K562 treated with DMSO at 1 percent for 24 hours (cell line): Measurements from ENCODE around the gene SARNP. TPM values are rescaled to one million over a fixed set of nuclear protein-coding genes. Genes with fewer than 3 reads are reported as not detected.

Source experiments
- total RNA-seq: library from RNA; unstranded; fragments of 300-600 nt; gene quantifications from 2 replicates; pipeline ENCODE4 v1.2.3, GENCODE V29; 2022; ENCODE audit warnings: low read depth; ENCODE audit not compliant: insufficient read depth

SARNP gene
- 69.0 and 84.4 TPM in 2 replicates for total RNA-seq

GRCh38 chr12:55817345-55818139 lies at the start of gene SARNP, which contains the start of gene ORMDL2:
TSS of gene SARNP (minus strand) at chr12:55817724. CDS start at chr12:55817701, 23 bp downstream.
TSS of gene ORMDL2 (plus strand) at chr12:55818041. CDS start at chr12:55819000, 959 bp downstream.

DNA sequence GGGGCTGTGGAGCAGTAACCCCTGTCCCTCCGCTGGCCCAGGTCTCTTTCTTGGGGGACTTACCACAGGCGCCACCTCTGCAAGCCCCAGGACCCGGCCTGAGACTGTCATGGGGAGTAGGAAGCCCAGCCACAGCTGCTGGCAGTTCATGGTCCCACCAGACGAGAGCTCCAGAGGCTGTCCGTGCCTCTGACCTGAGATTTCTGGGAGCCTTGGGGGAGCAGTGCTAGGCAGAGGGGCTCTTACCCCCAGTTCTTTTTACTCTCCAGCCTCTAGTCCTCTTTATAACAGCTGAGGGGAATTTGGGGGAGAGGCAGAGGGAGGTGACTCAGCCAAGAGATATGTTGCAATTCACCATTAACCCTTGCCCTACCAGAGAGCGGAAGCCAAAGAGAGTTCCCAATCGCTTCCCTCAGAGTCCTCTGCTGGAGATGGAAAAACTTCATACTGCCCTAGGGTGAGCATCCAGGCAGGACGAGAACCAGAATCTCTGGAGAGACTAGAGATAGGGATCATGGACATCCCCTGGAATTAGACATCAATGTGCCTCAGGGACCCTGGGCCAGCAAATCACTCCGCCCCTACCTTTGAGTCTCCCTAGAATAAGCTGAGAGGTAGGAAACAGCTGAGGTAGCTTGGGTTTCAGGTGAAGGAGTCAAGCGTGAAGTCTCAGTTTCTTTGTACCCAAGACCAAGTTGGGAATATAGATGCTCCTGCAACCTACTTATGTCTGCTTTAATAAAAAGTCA lies 25.3 kb upstream of the SARNP start, which contains the start of gene MMP19:
MMP19 (minus strand) TSS at position 256 of the 749 bp plus-strand sequence; CDS start at position 150, 106 bp downstream.

GRCh38 chr12:55742719-55743405 lies 74.7 kb downstream of the SARNP start, which contains the start of gene GDF11:
TSS of gene GDF11 (plus strand) at chr12:55743122. CDS start at chr12:55743317, 195 bp downstream.

GRCh38 chr12:55728939-55729818 lies 88.3 kb downstream of the SARNP start, which contains the start of gene CD63:
TSS of gene CD63 (minus strand) at chr12:55729009. CDS start at chr12:55728341, 668 bp downstream.

DNA sequence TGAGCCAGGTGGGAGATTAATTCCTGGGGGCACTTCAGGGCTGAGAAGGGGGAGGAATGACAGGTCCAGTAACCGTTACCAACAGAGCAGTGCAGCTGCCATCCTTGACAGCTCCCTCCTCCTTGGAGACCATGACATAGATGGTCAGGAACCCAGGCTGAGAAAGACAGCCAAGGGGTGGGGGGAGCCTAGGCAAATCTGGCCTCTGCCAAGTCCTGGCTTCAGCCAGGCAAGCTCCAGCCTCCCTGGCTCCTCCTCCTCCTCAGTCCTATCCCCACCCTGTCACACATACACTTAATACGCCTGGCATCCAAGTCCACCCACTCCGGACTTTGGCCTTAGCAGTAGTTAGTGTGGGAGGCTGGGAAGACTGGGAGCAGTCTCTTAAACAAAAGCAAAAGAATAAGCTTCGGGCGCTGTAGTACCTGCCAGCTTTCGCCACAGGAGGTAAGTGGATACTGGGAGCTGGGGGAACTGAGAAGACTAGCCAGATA lies 97.4 kb downstream of the SARNP start, which contains the start of gene RDH5:
RDH5 (plus strand) TSS at position 323 of the 494 bp plus-strand sequence. CDS start 792 bp downstream, outside the sequence.

DNA sequence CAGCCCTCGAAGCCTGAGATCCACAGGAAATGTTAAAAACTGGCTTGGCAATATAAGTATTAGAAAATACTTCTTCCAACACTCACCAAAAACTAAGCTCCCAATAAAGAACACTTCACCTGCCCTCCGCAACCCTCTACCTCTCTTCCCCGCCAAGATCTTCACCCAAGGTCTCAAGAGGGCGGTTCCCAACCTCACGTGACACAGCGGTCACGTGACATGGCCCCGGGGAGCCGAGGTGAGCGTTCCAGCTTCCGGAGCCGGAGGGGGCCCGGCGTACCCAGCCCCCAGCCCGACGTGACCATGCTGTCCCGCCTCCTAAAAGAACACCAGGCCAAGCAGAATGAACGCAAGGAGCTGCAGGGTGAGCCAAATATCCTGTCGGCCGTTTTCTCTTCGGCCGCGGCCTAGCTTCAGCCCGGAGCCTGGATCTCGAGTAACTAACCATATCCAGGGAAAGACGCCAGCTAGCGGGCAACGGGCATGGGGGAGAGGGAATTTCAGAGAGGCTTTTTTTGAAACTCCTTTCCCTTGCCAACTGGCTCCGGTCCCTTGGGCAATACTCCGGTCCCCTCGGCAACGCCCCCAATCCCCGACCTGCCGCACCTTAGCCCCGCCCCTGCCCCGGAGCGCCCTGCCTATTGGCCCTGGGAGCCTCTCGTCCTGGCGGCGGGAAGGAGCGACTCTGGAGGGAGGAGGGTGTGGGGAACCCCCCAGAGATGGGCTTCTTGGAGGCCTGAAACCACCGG lies 101.5 kb downstream of the SARNP start, which contains the start of gene BLOC1S1:
BLOC1S1 (plus strand) TSS at position 214 of the 749 bp plus-strand sequence; CDS start at position 220, 6 bp downstream.

GRCh38 chr12:55707841-55708694 lies 109.5 kb downstream of the SARNP start, which contains the start of gene ITGA7:
TSS of gene ITGA7 (minus strand) at chr12:55707904. CDS start at chr12:55707682, 222 bp downstream.

Other genes starting within 250 kb of the SARNP start
- gene OR2AP1, start 245.3 kb downstream of the SARNP start, total RNA-seq: not detected in 2 replicates
- gene OR10P1, start 180.8 kb downstream of the SARNP start, total RNA-seq: not detected in 2 replicates
- 2.1 and 3.6 TPM in 2 replicates for gene ITGA7, start 109.8 kb downstream of the SARNP start, total RNA-seq
- 117 and 124 TPM in 2 replicates for gene BLOC1S1, start 101.7 kb downstream of the SARNP start, total RNA-seq
- gene RDH5, start 97.3 kb downstream of the SARNP start, total RNA-seq: 2.8 and 3.7 TPM in 2 replicates
- 937 and 946 TPM in 2 replicates for gene CD63, start 88.7 kb downstream of the SARNP start, total RNA-seq
- gene GDF11, start 74.6 kb downstream of the SARNP start, total RNA-seq: 11.2 and 15.9 TPM in 2 replicates
- 29.6 and 36.3 TPM in 2 replicates for gene ORMDL2, start 317 bp upstream of the SARNP start, total RNA-seq
- gene DNAJC14, start 11.9 kb upstream of the SARNP start, total RNA-seq: 22.0 and 22.8 TPM in 2 replicates
- gene MMP19, start 25.2 kb upstream of the SARNP start, total RNA-seq: 1.0 and 1.6 TPM in 2 replicates
- 37.1 and 38.3 TPM in 2 replicates for gene PYM1, start 110.2 kb upstream of the SARNP start, total RNA-seq
- gene DGKA, start 113.4 kb upstream of the SARNP start, total RNA-seq: 12.2 and 12.7 TPM in 2 replicates
- 1.4 and 2.7 TPM in 2 replicates for gene PMEL, start 148.3 kb upstream of the SARNP start, total RNA-seq
- 90.4 and 99.9 TPM in 2 replicates for gene CDK2, start 149.1 kb upstream of the SARNP start, total RNA-seq
- gene RAB5B, start 156.4 kb upstream of the SARNP start, total RNA-seq: 33.4 and 45.9 TPM in 2 replicates
- 41.6 and 44.3 TPM in 2 replicates for gene SUOX, start 179.6 kb upstream of the SARNP start, total RNA-seq
- gene IKZF4, start 203.3 kb upstream of the SARNP start, total RNA-seq: 26.2 and 31.1 TPM in 2 replicates
- gene RPS26, start 224.2 kb upstream of the SARNP start, total RNA-seq: 352 and 367 TPM in 2 replicates